GM21619 (cell line): ENCODE results near the gene FLVCR1.

ENCODE experiments used
- ATAC-seq: cut with Tn5 transposase; IDR thresholded peaks from one replicate; pipeline ENCODE4 v1.9.1; 2021; ENCODE audit not compliant: unreplicated experiment

The FLVCR1 gene

DNA sequence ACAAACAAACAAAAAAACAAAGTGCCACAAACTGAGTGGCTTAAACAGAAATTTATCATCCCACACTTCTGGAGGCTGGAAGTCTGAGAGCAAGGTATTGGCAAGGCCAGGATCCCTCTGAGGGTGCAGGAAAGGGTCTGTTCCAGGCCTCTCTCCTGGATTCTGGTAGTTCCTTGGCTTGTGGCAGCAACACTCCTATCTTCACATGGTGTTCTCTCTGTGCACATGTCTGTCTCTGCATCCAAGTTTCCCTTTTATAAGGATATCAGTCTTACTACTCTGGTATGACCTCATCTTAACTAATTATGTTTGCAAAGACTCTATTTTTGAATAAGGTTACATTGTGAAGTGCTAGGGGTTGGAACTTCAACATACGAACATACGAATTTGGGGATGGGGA is 87.0 kb downstream of the FLVCR1 start:
- ATAC-seq: no peak

DNA sequence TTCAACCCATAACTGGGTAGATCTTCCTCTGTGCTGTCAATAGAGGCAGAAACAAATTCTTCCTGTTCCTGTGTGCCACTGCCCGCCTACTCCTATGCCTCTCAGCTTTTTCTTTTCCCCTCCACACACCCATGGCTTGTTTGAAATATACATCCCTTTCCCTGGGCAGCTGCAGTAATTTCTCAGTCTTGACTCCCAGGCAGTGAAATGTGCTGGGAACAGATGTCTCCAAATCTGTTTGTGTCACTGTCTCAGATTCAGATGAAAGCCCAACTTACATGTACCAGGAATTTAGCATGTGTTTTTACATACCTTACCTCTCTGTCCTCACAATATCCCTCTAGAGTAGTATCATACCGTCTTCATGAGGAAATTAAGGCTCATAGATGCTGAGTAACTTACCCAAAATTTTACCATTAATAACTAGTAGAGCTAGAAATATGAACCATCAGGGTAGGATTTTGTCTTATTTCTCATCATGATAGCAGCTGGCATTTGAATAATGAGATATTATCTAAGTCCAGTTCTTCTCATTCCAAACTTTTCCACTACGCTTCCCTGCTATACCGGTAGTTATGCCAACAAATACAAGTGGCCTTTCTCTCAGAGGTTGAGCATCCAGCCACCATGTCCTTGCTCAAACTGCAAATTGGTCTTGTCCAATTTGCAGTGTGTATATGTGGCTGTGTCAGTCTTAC is 87.5 kb downstream of the FLVCR1 start:
- ATAC-seq: no peak

DNA sequence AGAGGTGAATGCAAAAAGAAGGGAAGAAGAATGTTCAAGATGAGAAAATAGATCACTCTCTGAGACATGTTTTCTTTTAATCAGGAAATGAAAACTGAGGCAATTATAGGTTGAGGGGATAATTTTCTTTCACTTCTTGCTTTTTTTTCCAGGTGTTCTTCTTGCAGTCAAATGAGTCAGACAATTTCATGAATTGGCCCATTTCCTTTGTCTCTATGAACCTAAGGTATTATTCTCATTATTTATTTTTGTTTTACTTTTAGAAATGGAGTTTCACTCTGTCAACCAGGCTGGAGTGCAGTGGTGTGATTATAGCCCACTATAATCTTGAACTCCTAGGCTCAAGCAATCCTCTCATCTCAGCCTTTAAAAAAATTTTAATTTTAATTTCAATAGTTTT is 88.8 kb downstream of the FLVCR1 start:
- ATAC-seq: no peak
